Measurements from ENCODE around the gene A3GALT2.

A3GALT2 gene

GRCh38 chr1:33350611-33351280 lies 29.8 kb upstream of the A3GALT2 start:
- DNase-seq (ENCODE audit: low spot score) = no peak

GRCh38 chr1:33349778-33350610 lies 29.1 kb upstream of the A3GALT2 start:
- peak; percentile 97 for DNase-seq (ENCODE audit: low spot score)

DNA sequence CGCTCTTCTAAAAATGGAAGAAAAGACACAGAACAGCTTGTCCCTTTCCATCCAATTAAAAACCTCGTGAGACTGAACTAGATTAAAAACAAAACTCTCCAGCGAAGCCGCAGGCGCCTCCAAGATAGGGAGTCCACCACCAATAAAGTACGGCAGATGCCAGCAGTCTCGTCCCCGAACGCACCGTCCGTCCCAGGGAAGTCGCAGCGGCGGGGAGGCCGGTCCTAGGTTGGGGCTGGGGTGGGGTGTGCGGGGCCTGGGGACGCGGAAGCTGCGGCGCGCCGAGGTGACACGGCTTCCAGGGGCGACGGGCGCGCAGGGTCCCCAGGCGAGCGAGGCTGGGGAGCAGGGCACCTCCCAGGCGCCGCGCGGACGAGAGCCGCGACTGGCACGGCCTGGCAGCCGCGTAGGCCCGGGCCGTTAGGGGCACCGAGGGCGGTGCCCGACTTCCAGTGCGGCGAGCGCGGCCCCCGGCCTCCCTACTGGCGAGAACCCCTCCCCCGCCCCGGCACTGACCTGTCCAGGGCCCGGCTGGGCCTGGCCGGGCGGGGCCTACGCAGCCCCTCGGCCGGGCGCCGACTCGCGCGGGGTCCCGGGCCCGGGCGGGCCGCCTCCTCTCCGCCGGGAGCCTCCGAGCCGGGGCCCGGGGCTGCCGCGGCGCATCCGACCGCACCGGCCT lies 28.3 kb upstream of the A3GALT2 start:
- DNase-seq (ENCODE audit: low spot score) = peak; percentile 55

GRCh38 chr1:33348676-33349080 lies 27.8 kb upstream of the A3GALT2 start:
- DNase-seq (ENCODE audit: low spot score) = no peak

- peak; percentile 25 for DNase-seq (ENCODE audit: low spot score)
Observed at GRCh38 chr1:33348194-33348593, 27.3 kb upstream of the A3GALT2 start.

DNA sequence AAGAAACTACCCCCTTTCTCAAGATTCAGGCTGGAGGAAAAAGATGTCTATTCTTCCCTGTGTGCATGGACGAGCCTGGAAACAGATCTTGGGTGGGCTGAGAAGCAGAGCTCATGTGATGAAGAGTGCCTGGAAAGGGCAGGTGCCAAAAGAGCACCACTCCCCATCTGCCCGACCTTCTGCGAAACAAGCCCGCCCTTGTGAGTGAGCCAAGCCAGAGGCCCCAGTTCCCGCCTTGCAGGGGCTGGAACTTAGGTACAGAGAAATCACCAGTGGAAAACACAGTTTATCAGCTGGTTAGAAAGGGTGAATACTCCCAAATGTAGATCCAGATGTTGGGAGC lies 26.7 kb upstream of the A3GALT2 start:
- DNase-seq (ENCODE audit: low spot score) = no peak

DNA sequence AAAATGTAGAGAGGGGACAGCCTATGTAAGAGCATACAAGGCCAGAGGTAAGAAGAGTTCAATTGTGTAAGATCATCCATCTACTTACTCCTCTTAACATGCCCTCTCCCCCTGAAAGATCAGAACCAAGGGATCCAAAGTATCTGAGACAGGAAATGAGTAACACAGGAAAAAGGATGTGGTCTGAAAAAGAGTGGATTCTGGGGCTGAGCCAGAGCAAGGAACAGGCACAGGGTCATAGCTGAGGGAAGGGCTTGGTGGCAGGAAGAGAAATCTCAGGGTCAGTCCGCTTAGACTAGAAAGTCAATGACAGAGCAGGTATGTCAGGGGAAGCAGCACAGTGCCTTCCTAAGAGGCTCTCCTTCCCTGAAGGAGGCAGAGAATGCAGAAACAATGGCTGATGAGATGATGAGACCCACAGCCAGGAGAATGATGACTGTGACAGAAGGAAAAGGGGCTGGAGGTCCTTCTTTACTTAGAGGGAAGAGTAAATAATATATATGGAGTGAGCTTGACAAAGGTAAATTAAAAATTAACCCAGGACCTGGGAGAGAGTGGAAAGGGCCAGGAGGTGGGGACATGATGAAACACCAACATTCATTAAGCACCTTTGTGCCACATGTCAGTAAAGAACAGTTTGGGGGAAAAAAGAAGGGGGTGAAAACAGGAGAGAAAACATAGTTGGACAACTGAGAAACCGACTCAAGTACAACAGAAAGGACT lies 26.2 kb upstream of the A3GALT2 start:
- DNase-seq (ENCODE audit: low spot score) = peak; percentile 59

GRCh38 chr1:33346533-33346926 lies 25.6 kb upstream of the A3GALT2 start:
- DNase-seq (ENCODE audit: low spot score) = no peak

GRCh38 chr1:33344896-33345560 lies 24.1 kb upstream of the A3GALT2 start:
- no peak for DNase-seq (ENCODE audit: low spot score)

DNA sequence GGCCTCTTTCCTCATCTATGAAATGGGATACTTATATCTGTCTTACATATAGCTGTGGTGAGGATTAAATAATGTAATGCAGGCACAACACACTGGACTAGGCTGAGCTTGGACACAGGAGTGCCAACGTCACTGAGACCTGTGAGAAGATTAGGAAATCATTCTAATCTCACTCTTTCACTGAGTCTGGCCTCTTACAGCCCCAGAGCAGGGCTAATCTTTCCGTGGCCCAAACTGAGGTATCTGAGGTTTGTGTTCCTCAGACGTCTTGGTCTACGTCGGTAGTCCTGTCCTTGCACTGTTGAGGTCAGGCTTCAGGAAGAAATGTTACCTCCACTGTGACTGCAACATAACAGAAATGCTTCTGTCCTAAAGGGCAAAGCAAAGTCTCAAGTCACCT lies 22.6 kb upstream of the A3GALT2 start:
- DNase-seq (ENCODE audit: low spot score) = no peak

DNA sequence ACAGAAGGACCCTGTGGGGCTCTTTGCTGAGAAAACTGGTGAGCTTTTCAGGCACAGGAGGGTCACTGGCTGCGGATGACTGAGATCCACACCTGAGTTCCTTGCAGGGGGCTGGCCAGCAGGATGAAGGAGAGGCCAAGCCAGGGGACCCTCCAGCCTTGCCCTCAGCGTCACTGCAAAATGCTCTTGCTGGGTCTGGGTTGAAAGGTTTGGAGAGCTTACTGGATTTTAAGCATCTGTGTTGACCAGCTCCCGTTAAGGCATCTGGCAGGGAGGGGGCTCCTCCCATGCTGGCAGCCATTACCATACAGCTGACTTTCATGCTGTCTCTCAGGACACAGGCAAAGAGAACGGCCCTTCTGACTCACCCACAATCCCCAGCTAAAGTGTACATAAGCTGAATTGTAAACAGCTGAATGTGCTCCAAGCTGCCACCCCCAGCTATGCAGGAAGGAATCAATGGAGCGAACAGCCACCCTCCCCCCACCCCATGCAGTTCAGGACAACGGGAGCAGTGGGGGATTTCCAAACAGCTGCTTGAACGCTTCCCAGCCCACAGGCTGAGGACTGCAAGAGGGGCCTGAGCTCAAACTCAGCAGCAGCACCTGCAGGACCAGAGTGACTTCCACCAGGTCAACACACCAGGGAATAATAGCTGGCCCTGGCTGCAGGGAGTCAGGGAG lies 21.3 kb upstream of the A3GALT2 start:
- DNase-seq (ENCODE audit: low spot score) = peak; percentile 70

- DNase-seq (ENCODE audit: low spot score) = no peak
Observed at GRCh38 chr1:33341190-33341589, 20.3 kb upstream of the A3GALT2 start.

DNA sequence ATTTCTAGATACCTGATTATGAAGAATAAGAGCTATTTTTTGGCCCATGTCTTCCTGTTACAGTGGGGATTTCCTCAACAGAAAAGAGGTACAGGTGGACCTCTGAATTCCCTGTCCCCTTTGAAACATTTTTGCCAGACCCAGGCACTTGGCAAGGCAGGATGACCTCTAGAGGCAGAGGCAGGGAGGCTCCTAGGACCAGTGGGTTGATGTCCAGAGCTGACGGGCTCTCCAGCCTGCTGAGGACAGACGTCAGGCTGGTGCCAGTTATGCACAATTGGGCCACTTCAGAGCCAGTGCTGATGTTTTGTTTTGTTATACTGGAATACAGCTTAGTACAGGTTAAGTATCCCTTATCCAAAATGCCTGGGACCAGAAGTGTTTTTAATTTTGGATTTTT lies 18.5 kb upstream of the A3GALT2 start:
- no peak for DNase-seq (ENCODE audit: low spot score)

- peak; percentile 60 for DNase-seq (ENCODE audit: low spot score)
Observed at GRCh38 chr1:33338440-33339211, 17.7 kb upstream of the A3GALT2 start.

GRCh38 chr1:33338048-33338439 lies 17.1 kb upstream of the A3GALT2 start:
- peak; percentile 33 for DNase-seq (ENCODE audit: low spot score)

DNA sequence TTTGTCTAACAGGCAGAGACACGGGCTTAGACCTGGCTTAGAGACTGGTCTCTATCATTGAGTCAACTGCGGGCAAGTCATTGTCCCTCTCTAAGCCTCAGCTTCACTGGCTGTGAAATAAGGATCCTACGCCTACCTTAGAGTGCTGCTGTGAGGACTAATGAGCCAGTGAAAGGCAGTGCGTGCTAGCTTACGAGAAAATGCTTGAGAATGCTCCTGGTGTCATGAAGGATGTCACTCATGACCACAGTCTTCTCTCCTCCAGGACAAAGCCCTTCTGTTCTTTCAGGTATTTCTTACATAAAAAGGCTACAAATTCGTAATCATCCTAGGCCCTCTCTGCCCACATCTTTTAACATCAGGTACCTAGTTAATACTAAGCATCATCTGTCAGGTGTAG lies 16.5 kb upstream of the A3GALT2 start:
- no peak for DNase-seq (ENCODE audit: low spot score)

DNA sequence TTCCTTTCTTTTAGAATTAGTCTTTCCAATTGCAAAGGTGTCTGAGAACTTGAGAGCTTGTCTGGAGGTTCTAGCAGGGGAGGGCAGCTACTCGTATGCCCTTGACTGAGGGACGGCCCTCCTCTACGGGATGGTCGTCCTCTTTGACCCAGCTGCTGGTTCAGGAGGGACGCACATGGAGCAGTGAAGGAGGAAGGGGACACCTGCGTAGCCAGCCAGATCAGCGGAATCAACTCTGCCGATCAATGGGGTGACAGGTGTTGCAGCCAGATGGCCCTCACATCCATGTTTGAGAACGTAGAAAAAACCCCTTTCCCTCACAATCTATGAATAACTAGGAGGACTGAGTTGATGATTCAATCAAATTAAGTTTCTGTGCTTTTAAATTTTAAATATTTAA lies 15.7 kb upstream of the A3GALT2 start:
- DNase-seq (ENCODE audit: low spot score) = no peak

- no peak for DNase-seq (ENCODE audit: low spot score)
Observed at GRCh38 chr1:33335020-33335419, 14.1 kb upstream of the A3GALT2 start.

DNA sequence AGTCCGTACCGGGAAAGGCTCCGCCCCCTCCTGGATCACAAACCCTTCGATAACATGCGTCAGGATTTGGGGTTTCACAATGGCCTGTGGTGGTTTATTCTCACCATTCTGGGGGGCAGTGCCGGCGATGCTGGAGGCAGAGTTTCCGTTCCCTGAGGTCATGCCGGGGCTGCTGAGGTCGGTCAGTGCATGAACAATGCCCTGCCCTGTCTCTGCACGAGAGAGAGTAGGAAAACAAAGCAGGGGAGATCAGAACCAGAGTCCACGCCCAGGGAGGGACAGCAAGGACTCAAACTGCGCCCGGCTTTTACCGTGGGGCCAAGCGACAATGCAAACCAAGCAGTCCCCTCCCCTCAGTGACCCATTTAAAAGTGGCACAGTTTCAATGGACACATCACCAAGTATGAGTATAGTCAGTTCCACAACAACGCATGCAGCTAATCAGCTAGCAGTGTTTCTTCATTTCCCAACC lies 13.2 kb upstream of the A3GALT2 start:
- DNase-seq (ENCODE audit: low spot score) = peak; percentile 69

GRCh38 chr1:33332881-33333280 lies 12.0 kb upstream of the A3GALT2 start:
- no peak for DNase-seq (ENCODE audit: low spot score)
